H9 (cell line): ENCODE results near the gene PRPS2. TPM values are rescaled to one million over a fixed set of nuclear protein-coding genes. Genes with fewer than 3 reads are reported as not detected.

Source experiments
- DNase-seq: peaks from one replicate; pipeline ENCODE4 v3.0.0-alpha.2; 2017
- H2AFZ ChIP-seq: one replicate; pipeline ENCODE4 v1.6.1; 2013; ENCODE audit warnings: mild to moderate bottlenecking, low read length, control low read depth, moderate library complexity
- H2AK5ac ChIP-seq: 2 replicates; pipeline ENCODE4 v1.6.1; 2013; ENCODE audit warnings: low read length, control low read depth, mixed read lengths; ENCODE audit not compliant: insufficient read length
- H2BK120ac ChIP-seq: one replicate; pipeline ENCODE4 v1.6.1; 2013; ENCODE audit warnings: low read depth, mild to moderate bottlenecking, low read length, control low read depth, inconsistent platforms; ENCODE audit not compliant: poor library complexity, severe bottlenecking
- H2BK12ac ChIP-seq: 2 replicates; pipeline ENCODE4 v1.6.1; 2013; ENCODE audit warnings: low read length, control low read depth, mixed read lengths, low read depth; ENCODE audit not compliant: insufficient read length
- H2BK15ac ChIP-seq: 2 replicates; pipeline ENCODE4 v1.6.1; 2013; ENCODE audit warnings: low read depth, low read length, control low read depth
- H2BK20ac ChIP-seq: one replicate; pipeline ENCODE4 v1.6.1; 2013; ENCODE audit warnings: low read depth, mild to moderate bottlenecking, low read length, control low read depth, inconsistent platforms; ENCODE audit not compliant: poor library complexity, severe bottlenecking
- H2BK5ac ChIP-seq: 2 replicates; pipeline ENCODE4 v1.6.1; 2013; ENCODE audit warnings: low read length, control low read depth, mixed read lengths; ENCODE audit not compliant: insufficient read length
- H3K14ac ChIP-seq: 2 replicates; pipeline ENCODE4 v1.6.1; 2013; ENCODE audit warnings: low read length, control low read depth; ENCODE audit not compliant: insufficient read depth
- H3K18ac ChIP-seq: 2 replicates; pipeline ENCODE4 v1.6.1; 2013; ENCODE audit warnings: low read depth, mild to moderate bottlenecking, mixed read lengths, low read length, control low read depth; ENCODE audit not compliant: insufficient read length
- H3K23ac ChIP-seq: 2 replicates; pipeline ENCODE4 v1.6.1; 2013; ENCODE audit warnings: low read length, control low read depth, mixed read lengths, low read depth; ENCODE audit not compliant: insufficient read length
- H3K23me2 ChIP-seq: 2 replicates; pipeline ENCODE4 v1.6.1; 2013; ENCODE audit warnings: low read depth, mild to moderate bottlenecking, mixed read lengths, low read length, control low read depth; ENCODE audit not compliant: insufficient read length, poor library complexity, severe bottlenecking
- H3K27ac ChIP-seq: 2 replicates; pipeline ENCODE4 v1.5.1; 2013; ENCODE audit warnings: low read length, control low read depth, mixed read lengths, low read depth; ENCODE audit not compliant: insufficient read length
- H3K27me3 ChIP-seq: 2 replicates; pipeline ENCODE4 v1.6.1; 2013; ENCODE audit warnings: low read length, control low read depth, inconsistent platforms; ENCODE audit not compliant: insufficient read depth
- H3K4ac ChIP-seq: 2 replicates; pipeline ENCODE4 v1.6.1; 2013; ENCODE audit warnings: low read depth, mild to moderate bottlenecking, control low read depth, inconsistent platforms, low read length, moderate library complexity
- H3K4me1 ChIP-seq: 2 replicates; pipeline ENCODE4 v1.6.1; 2013; ENCODE audit warnings: low read length, control low read depth, inconsistent platforms; ENCODE audit not compliant: insufficient read depth
- H3K4me2 ChIP-seq: 2 replicates; pipeline ENCODE4 v1.6.1; 2013; ENCODE audit warnings: low read length, control low read depth, mixed read lengths; ENCODE audit not compliant: insufficient read length, insufficient read depth
- H3K56ac ChIP-seq: 2 replicates; pipeline ENCODE4 v1.6.1; 2013; ENCODE audit warnings: low read depth, mild to moderate bottlenecking, mixed read lengths, low read length, control low read depth; ENCODE audit not compliant: insufficient read length
- H3K79me1 ChIP-seq: 2 replicates; pipeline ENCODE4 v1.6.1; 2013; ENCODE audit warnings: low read depth, mild to moderate bottlenecking, moderate library complexity, low read length, control low read depth, inconsistent platforms; ENCODE audit not compliant: insufficient read depth, poor library complexity, severe bottlenecking
- H3K79me2 ChIP-seq: 2 replicates; pipeline ENCODE4 v1.6.1; 2013; ENCODE audit warnings: low read length, control low read depth, inconsistent platforms; ENCODE audit not compliant: insufficient read depth
- H3K9ac ChIP-seq: 2 replicates; pipeline ENCODE4 v1.6.1; 2013; ENCODE audit warnings: low read length, control low read depth, mixed read lengths; ENCODE audit not compliant: insufficient read length; ENCODE audit errors: extremely low read depth
- H3K9me3 ChIP-seq: one replicate; pipeline ENCODE4 v1.6.1; 2013; ENCODE audit warnings: low read depth, low read length, inconsistent platforms; ENCODE audit not compliant: control insufficient read depth
- H3T11ph ChIP-seq: one replicate; pipeline ENCODE4 v1.6.1; 2013; ENCODE audit warnings: mild to moderate bottlenecking, low read length, control low read depth, inconsistent platforms
- H4K20me1 ChIP-seq: one replicate; pipeline ENCODE4 v1.6.1; 2013; ENCODE audit not compliant: control insufficient read depth, insufficient read length, insufficient read depth
- H4K5ac ChIP-seq: 2 replicates; pipeline ENCODE4 v1.6.1; 2013; ENCODE audit warnings: low read depth, mild to moderate bottlenecking, mixed read lengths, low read length, control low read depth; ENCODE audit not compliant: insufficient read length
- H4K8ac ChIP-seq: replicated peaks from 2 replicates; pipeline ENCODE4 v1.6.1; 2013; ENCODE audit warnings: low read length, control low read depth, mixed read lengths, low read depth; ENCODE audit not compliant: insufficient read length
- H4K91ac ChIP-seq: 2 replicates; pipeline ENCODE4 v1.6.1; 2013; ENCODE audit warnings: low read depth, mild to moderate bottlenecking, moderate library complexity, mixed read lengths, low read length, control low read depth; ENCODE audit not compliant: insufficient read length
- H3K27ac Mint-ChIP-seq, 3 experiments: 2 replicates in 2 of 3; 3 replicates in 1 of 3; pipeline ENCODE4 v1.8.0; 2020 to 2021; ENCODE audit warnings: mixed read lengths in 3 of 3, mild to moderate bottlenecking in 1 of 3, moderate library complexity in 1 of 3
- H3K27me3 Mint-ChIP-seq: 2 replicates; pipeline ENCODE4 v1.8.0; 2021; ENCODE audit warnings: low read depth, mild to moderate bottlenecking, moderate library complexity, mixed read lengths
- H3K36me3 Mint-ChIP-seq, 3 experiments: 2 replicates in 2 of 3; 3 replicates in 1 of 3; pipeline ENCODE4 v1.8.0; 2020 to 2021; ENCODE audit warnings: low read depth in 3 of 3, mixed read lengths in 3 of 3; ENCODE audit not compliant: insufficient read depth in 1 of 3
- H3K4me1 Mint-ChIP-seq, 2 experiments: 2 replicates each; pipeline ENCODE4 v1.8.0; 2020; ENCODE audit warnings: mixed read lengths in 2 of 2
- H3K4me3 Mint-ChIP-seq, 2 experiments: 2 replicates in 1 of 2; 3 replicates in 1 of 2; pipeline ENCODE4 v1.8.0; 2020 to 2021; ENCODE audit warnings: mild to moderate bottlenecking in 2 of 2, mixed read lengths in 2 of 2, moderate library complexity in 1 of 2
- H3K9me3 Mint-ChIP-seq, 2 experiments: 2 replicates in 1 of 2; 3 replicates in 1 of 2; pipeline ENCODE4 v1.8.0; 2020; ENCODE audit warnings: mild to moderate bottlenecking in 2 of 2, mixed read lengths in 2 of 2, moderate library complexity in 1 of 2
- CTCF ChIP-seq: fragments of 200-600 bp; sonication (generic); conservative IDR thresholded peaks from 3 replicates; pipeline ENCODE4 v1.8.0; 2021; ENCODE audit warnings: antibody characterized with exemption, mild to moderate bottlenecking
- WGBS: extraction: QIAGEN DNeasy Blood & Tissue Kit; methylation state at CpG from one replicate; pipeline ENCODE4 v1.1.7; 2013; ENCODE audit warnings: missing lambda C conversion rate, low lambda C conversion rate, mixed read lengths; ENCODE audit not compliant: insufficient read length; ENCODE audit errors: extremely low coverage; 5-methylcytosine and 5-hydroxymethylcytosine counted together
- total RNA-seq: library from RNA; stranded (reverse); gene quantifications from 2 replicates; pipeline ENCODE4 v1.2.1, GENCODE V29; 2021

The PRPS2 gene
- total RNA-seq, 1 experiment from 2014 or later, result 28.0 TPM

- DNase-seq, result no peak
- H2BK20ac ChIP-seq, result no peak overlapping the region
- H2BK15ac ChIP-seq, result no peak overlapping the region
- H4K8ac ChIP-seq, result no peak overlapping the region
- H3K4me1 ChIP-seq, result no peaks in the 10 kb centered on the region
- no peak overlapping the region for H3K4me3 Mint-ChIP-seq
- H3K56ac ChIP-seq, result no peak overlapping the region
- no peaks in the 10 kb centered on the region for H4K20me1 ChIP-seq
- no peak overlapping the region for H4K91ac ChIP-seq
- no peaks in the 10 kb centered on the region for H3K79me1 ChIP-seq
- H3K79me2 ChIP-seq, result no peaks in the 10 kb centered on the region
- H4K5ac ChIP-seq, result no peak overlapping the region
- H2BK120ac ChIP-seq, result no peak overlapping the region
- H3K4ac ChIP-seq, result no peak overlapping the region
- H3K14ac ChIP-seq, result no peak overlapping the region
- H3K27ac ChIP-seq, result no peak overlapping the region
- H3K23me2 ChIP-seq, result no peaks in the 10 kb centered on the region
- no peak overlapping the region for H2AFZ ChIP-seq
- no peak overlapping the region for H3T11ph ChIP-seq
- no peak overlapping the region for H3K4me2 ChIP-seq
- peaks cover 7 to 8% of the 10 kb centered on the region in 2 experiments; a peak in 3 of 4 replicates for H3K4me1 Mint-ChIP-seq
- no peak overlapping the region for H2BK12ac ChIP-seq
- no CpG with 5 or more reads among the region's 6 CpGs for WGBS
- no peak for TF ChIP-seq CTCF
- no peaks in the 10 kb centered on the region for H3K9me3 ChIP-seq
- H3K23ac ChIP-seq, result no peak overlapping the region
- no peaks in the 10 kb centered on the region for H3K27me3 ChIP-seq
- peaks cover 70 to 73% of the 10 kb centered on the region in 2 experiments for H3K9me3 Mint-ChIP-seq
- H3K27ac Mint-ChIP-seq, result no peak overlapping the region
- H2BK5ac ChIP-seq, result no peak overlapping the region
- H3K36me3 Mint-ChIP-seq, result peaks cover 0 to 2% (median 0%) of the 10 kb centered on the region in 3 experiments; a peak in 1 of 7 replicates
- no peak overlapping the region for H3K18ac ChIP-seq
- H2AK5ac ChIP-seq, result no peak overlapping the region
- no peaks in the 10 kb centered on the region for H3K27me3 Mint-ChIP-seq
- no peak overlapping the region for H3K9ac ChIP-seq
These were observed 49.8 kb upstream of the PRPS2 start for GRCh38 chrX:12741416-12741815.
